Stimulated activated effector memory CD8-positive, alpha-beta T cell treated with anti-CD3 and anti-CD28 coated beads, Interleukin-12 subunit alpha, Interleukin-12 subunit beta, amount 100 ng/mL, for 72 hours (primary cell): Measurements from ENCODE around the gene CDKN2AIP.
"Not testable (repeated sequence)": the region's sequence is repeated elsewhere in the genome, so short reads cannot be mapped to it uniquely, and the experiment has no call there.

Experiments
- ATAC-seq: fragments of 150-1000 bp; cut with Tn5 transposase; 2 replicates; pipeline ENCODE4 v1.10.0; 2021
- DNase-seq, 2 donors: peaks; one replicate each; pipeline ENCODE4 v3.0.0; 2021 to 2022; ENCODE audit warnings: low spot score in 2 of 2
- H3K27ac Mint-ChIP-seq: one replicate; pipeline ENCODE4 v1.8.0; 2022; ENCODE audit warnings: mild to moderate bottlenecking, mixed read lengths
- H3K36me3 Mint-ChIP-seq: one replicate; pipeline ENCODE4 v1.8.0; 2022; ENCODE audit warnings: mild to moderate bottlenecking, mixed read lengths
- H3K4me1 Mint-ChIP-seq: one replicate; pipeline ENCODE4 v1.8.0; 2022; ENCODE audit warnings: mixed read lengths
- H3K4me3 Mint-ChIP-seq: one replicate; pipeline ENCODE4 v1.8.0; 2022; ENCODE audit warnings: mild to moderate bottlenecking, mixed read lengths
- H3K9me3 Mint-ChIP-seq: one replicate; pipeline ENCODE4 v1.8.0; 2022; ENCODE audit warnings: mixed read lengths

Gene CDKN2AIP

GRCh38 chr4:183455431-183456195 is 11.2 kb downstream of the CDKN2AIP start:
- Mint-ChIP-seq H3K4me3 (no peak overlapping the region), H3K9me3 (no peaks in the 10 kb centered on the region), H3K36me3 (peaks cover 18% of the 10 kb centered on the region), H3K4me1 (peaks cover 7% of the 10 kb centered on the region), H3K27ac (no peak overlapping the region)
- ATAC-seq (peak; percentile 31), DNase-seq (no peak)

GRCh38 chr4:183458005-183458404 is 13.6 kb downstream of the CDKN2AIP start:
- ATAC-seq, result no peak

GRCh38 chr4:183463903-183464619 is 19.6 kb downstream of the CDKN2AIP start:
- not testable (repeated sequence) for H3K27ac Mint-ChIP-seq, H3K4me3 Mint-ChIP-seq, H3K4me1 Mint-ChIP-seq, ATAC-seq, H3K36me3 Mint-ChIP-seq, H3K9me3 Mint-ChIP-seq, DNase-seq

More at GRCh38 chr4:183458005-183458404, 13.6 kb downstream of the CDKN2AIP start:
- H3K36me3 Mint-ChIP-seq, result no peaks in the 10 kb centered on the region
- H3K4me3 Mint-ChIP-seq, result no peak overlapping the region
- H3K9me3 Mint-ChIP-seq, result no peaks in the 10 kb centered on the region
- no peak overlapping the region for H3K27ac Mint-ChIP-seq
- H3K4me1 Mint-ChIP-seq, result peaks cover 7% of the 10 kb centered on the region
- DNase-seq, result no peak

GRCh38 chr4:183465879-183466278 is 21.4 kb downstream of the CDKN2AIP start:
- not testable (repeated sequence) for H3K4me3 Mint-ChIP-seq, H3K4me1 Mint-ChIP-seq, H3K9me3 Mint-ChIP-seq, DNase-seq, H3K36me3 Mint-ChIP-seq, H3K27ac Mint-ChIP-seq, ATAC-seq

- Mint-ChIP-seq H3K36me3 (no peaks in the 10 kb centered on the region), H3K4me3 (no peak overlapping the region), H3K9me3 (no peaks in the 10 kb centered on the region), H3K4me1 (no peaks in the 10 kb centered on the region), H3K27ac (no peak overlapping the region)
- ATAC-seq (no peak), DNase-seq (no peak)
Observed at GRCh38 chr4:183467246-183467645, 22.8 kb downstream of the CDKN2AIP start.

- Mint-ChIP-seq H3K27ac (no peak overlapping the region), H3K36me3 (no peaks in the 10 kb centered on the region)
Observed at GRCh38 chr4:183468210-183469095, 24.0 kb downstream of the CDKN2AIP start.

GRCh38 chr4:183469285-183469684 is 24.8 kb downstream of the CDKN2AIP start:
- H3K4me1 Mint-ChIP-seq, result no peaks in the 10 kb centered on the region
- H3K4me3 Mint-ChIP-seq, result no peak overlapping the region
- H3K36me3 Mint-ChIP-seq, result no peaks in the 10 kb centered on the region
- DNase-seq, result no peak
- H3K27ac Mint-ChIP-seq, result no peak overlapping the region
- ATAC-seq, result no peak
- H3K9me3 Mint-ChIP-seq, result no peaks in the 10 kb centered on the region

More at GRCh38 chr4:183468210-183469095, 24.0 kb downstream of the CDKN2AIP start:
- ATAC-seq (no peak), DNase-seq (no peak)
- Mint-ChIP-seq H3K9me3 (no peaks in the 10 kb centered on the region), H3K4me3 (no peak overlapping the region), H3K4me1 (no peaks in the 10 kb centered on the region)

- DNase-seq (no peak), ATAC-seq (no peak)
- H3K36me3 Mint-ChIP-seq, result no peaks in the 10 kb centered on the region
- H3K4me3 Mint-ChIP-seq, result no peak overlapping the region
- no peak overlapping the region for H3K27ac Mint-ChIP-seq
- no peaks in the 10 kb centered on the region for H3K4me1 Mint-ChIP-seq
- H3K9me3 Mint-ChIP-seq, result no peaks in the 10 kb centered on the region
Observed at GRCh38 chr4:183469936-183470335, 25.5 kb downstream of the CDKN2AIP start.

GRCh38 chr4:183470821-183471220 is 26.4 kb downstream of the CDKN2AIP start:
- DNase-seq (no peak), ATAC-seq (no peak)
- Mint-ChIP-seq H3K27ac (no peak overlapping the region), H3K9me3 (no peaks in the 10 kb centered on the region), H3K4me3 (no peak overlapping the region), H3K4me1 (no peaks in the 10 kb centered on the region), H3K36me3 (no peaks in the 10 kb centered on the region)

- H3K4me1 Mint-ChIP-seq, result no peaks in the 10 kb centered on the region
Observed at GRCh38 chr4:183471946-183472708, 27.7 kb downstream of the CDKN2AIP start.

GRCh38 chr4:183478123-183478522 is 33.7 kb downstream of the CDKN2AIP start:
- H3K4me3 Mint-ChIP-seq, result no peak overlapping the region
- H3K27ac Mint-ChIP-seq, result no peak overlapping the region
- no peaks in the 10 kb centered on the region for H3K9me3 Mint-ChIP-seq
- no peak for ATAC-seq
- H3K4me1 Mint-ChIP-seq, result no peaks in the 10 kb centered on the region
- no peak for DNase-seq
- no peaks in the 10 kb centered on the region for H3K36me3 Mint-ChIP-seq

More at GRCh38 chr4:183471946-183472708, 27.7 kb downstream of the CDKN2AIP start:
- peak; percentile 75 for ATAC-seq
- Mint-ChIP-seq H3K36me3 (no peaks in the 10 kb centered on the region), H3K4me3 (no peak overlapping the region), H3K9me3 (no peaks in the 10 kb centered on the region), H3K27ac (no peak overlapping the region)
- peak; percentile 68 to 85 for DNase-seq

- Mint-ChIP-seq H3K27ac (no peak overlapping the region), H3K9me3 (no peaks in the 10 kb centered on the region), H3K36me3 (no peaks in the 10 kb centered on the region), H3K4me1 (no peaks in the 10 kb centered on the region), H3K4me3 (no peak overlapping the region)
- no peak for DNase-seq
- no peak for ATAC-seq
Observed at GRCh38 chr4:183478926-183479325, 34.5 kb downstream of the CDKN2AIP start.

- not testable (repeated sequence) for H3K27ac Mint-ChIP-seq, H3K36me3 Mint-ChIP-seq, H3K9me3 Mint-ChIP-seq, DNase-seq, ATAC-seq, H3K4me1 Mint-ChIP-seq, H3K4me3 Mint-ChIP-seq
Observed at GRCh38 chr4:183482515-183483095, 38.2 kb downstream of the CDKN2AIP start.

- no peak for DNase-seq
- Mint-ChIP-seq H3K9me3 (no peaks in the 10 kb centered on the region), H3K4me3 (no peak overlapping the region), H3K27ac (no peak overlapping the region), H3K4me1 (no peaks in the 10 kb centered on the region), H3K36me3 (no peaks in the 10 kb centered on the region)
- ATAC-seq, result no peak
Observed at GRCh38 chr4:183483997-183484396, 39.6 kb downstream of the CDKN2AIP start.
